ENCODE measurements around the gene BCDIN3D. TPM values are rescaled to one million over a fixed set of nuclear protein-coding genes. Genes with fewer than 3 reads are reported as not detected.

Gene BCDIN3D
- total RNA-seq, 2 donors from 2014 or later = 3.3 to 3.7 TPM

DNA sequence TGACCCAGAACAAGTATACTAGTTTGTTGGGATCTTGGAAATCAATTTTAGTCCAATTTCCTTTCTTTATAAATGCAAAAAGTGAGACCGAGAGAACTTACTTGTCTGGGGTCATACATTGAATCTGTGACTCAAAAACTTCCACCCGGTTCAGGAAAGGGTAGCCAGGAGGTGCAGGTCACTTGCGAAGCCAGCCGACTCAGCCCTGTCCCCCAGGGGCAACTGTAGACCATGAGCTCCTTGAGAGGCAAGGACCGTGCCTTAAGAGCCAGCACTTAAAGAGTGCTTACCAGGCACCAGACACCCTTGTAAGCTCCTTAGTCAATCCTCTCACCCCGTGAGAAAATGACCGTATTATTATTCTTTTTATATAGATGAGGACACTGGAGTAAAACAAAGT, 505 bp upstream of the BCDIN3D start:
- H3K27ac ChIP-seq = peak overlapping the region; percentile 88
- H3K9ac ChIP-seq (ENCODE audit: low read depth in 2 of 2, low read length in 2 of 2) = peak overlapping the region in 1 of 2 donors; percentile 95
- no peaks in the 10 kb centered on the region for H3K9me3 ChIP-seq
- H3K36me3 ChIP-seq = no peaks in the 10 kb centered on the region
- H3K27me3 ChIP-seq = no peaks in the 10 kb centered on the region
- peaks cover 5% of the 10 kb centered on the region for H3K4me1 ChIP-seq
- TF ChIP-seq, protein P1, sequence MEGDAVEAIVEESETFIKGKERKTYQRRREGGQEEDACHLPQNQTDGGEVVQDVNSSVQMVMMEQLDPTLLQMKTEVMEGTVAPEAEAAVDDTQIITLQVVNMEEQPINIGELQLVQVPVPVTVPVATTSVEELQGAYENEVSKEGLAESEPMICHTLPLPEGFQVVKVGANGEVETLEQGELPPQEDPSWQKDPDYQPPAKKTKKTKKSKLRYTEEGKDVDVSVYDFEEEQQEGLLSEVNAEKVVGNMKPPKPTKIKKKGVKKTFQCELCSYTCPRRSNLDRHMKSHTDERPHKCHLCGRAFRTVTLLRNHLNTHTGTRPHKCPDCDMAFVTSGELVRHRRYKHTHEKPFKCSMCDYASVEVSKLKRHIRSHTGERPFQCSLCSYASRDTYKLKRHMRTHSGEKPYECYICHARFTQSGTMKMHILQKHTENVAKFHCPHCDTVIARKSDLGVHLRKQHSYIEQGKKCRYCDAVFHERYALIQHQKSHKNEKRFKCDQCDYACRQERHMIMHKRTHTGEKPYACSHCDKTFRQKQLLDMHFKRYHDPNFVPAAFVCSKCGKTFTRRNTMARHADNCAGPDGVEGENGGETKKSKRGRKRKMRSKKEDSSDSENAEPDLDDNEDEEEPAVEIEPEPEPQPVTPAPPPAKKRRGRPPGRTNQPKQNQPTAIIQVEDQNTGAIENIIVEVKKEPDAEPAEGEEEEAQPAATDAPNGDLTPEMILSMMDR (IDR thresholded peaks at IDR 0.05) = no peak
- H3K4me3 ChIP-seq = peak overlapping the region; percentile 66
- no peak for DNase-seq
- intact Hi-C loops (cut with DNase I) = no loop called here

DNA sequence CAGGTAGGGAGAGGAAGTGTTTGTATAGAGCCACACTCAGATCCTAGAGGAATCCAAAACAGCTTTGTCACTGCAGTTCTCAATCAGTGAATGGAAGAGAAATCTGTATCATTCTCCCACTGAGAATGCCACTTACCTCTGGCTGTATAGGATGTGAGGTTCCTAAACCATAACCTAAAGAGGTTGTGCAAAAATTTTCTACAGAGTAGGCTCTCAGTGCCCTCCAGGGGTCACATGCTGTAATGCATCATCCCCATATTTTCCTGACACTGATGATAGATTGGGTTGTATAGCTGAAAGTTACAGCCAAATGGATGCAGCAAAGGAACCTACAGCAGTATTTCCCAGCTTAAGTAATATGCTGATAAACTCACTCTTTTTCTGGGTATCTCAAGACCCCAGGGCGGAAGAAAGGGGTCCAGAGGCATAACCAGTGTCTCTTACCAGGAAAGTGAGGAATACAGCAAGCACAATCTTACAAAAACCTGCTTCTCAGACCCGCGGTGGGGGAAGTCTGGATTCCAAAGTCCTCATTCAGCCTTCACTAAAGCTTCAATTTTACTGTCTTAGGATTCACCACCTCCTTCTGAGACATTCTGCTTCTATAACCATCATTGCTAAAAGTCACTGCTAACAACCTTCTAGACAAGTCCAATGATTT, 3.8 kb downstream of the BCDIN3D start:
- H3K27ac ChIP-seq = no peak overlapping the region
- H3K36me3 ChIP-seq = no peaks in the 10 kb centered on the region
- H3K4me3 ChIP-seq = no peak overlapping the region
- intact Hi-C loops (cut with DNase I) = loop anchor here (2.0 kb wide), 1 partner anchor 62 kb away; no protein-coding TSS in a partner anchor
- no peak for DNase-seq
- H3K9ac ChIP-seq (ENCODE audit: low read depth in 2 of 2, low read length in 2 of 2) = no peak overlapping the region
- TF ChIP-seq, protein P1 (IDR thresholded peaks at IDR 0.05) = peak; percentile 54
- no peaks in the 10 kb centered on the region for H3K27me3 ChIP-seq
- H3K9me3 ChIP-seq = no peaks in the 10 kb centered on the region
- H3K4me1 ChIP-seq = peaks cover 5% of the 10 kb centered on the region

DNA sequence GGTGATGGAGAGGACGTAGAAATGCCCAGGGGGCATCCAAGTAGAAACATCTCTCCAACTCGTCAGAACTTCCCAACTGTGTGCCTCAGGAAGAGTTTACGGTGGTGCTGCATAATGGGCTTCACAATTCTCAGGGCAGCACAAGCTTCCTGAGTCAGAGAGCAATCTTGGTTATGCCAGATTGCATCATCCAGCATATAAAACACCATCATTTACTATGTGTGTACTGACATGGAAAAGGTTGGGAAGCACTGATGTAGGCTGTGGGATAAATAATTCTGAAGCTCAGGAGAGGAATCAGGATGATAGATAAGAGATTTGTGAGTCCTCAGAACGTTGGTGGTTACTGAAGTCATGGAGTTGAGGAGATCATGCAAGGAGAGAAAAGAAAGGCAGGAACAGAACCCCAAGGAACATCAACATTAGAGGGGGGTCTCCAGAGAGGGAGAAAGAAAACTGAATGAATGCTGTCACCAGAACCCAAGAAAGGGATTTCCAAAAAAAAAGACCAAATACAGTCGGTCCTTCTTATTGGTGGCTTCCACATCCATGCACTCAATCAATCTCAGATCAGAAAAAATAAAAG, 10.0 kb downstream of the BCDIN3D start:
- no peaks in the 10 kb centered on the region for H3K36me3 ChIP-seq
- DNase-seq = no peak
- H3K4me1 ChIP-seq = no peaks in the 10 kb centered on the region
- H3K9me3 ChIP-seq = no peaks in the 10 kb centered on the region
- no peak overlapping the region for H3K9ac ChIP-seq (ENCODE audit: low read depth in 2 of 2, low read length in 2 of 2)
- intact Hi-C loops (cut with DNase I) = no loop called here
- TF ChIP-seq, protein P1 (IDR thresholded peaks at IDR 0.05) = no peak
- H3K27ac ChIP-seq = no peak overlapping the region
- no peaks in the 10 kb centered on the region for H3K27me3 ChIP-seq
- H3K4me3 ChIP-seq = no peak overlapping the region

DNA sequence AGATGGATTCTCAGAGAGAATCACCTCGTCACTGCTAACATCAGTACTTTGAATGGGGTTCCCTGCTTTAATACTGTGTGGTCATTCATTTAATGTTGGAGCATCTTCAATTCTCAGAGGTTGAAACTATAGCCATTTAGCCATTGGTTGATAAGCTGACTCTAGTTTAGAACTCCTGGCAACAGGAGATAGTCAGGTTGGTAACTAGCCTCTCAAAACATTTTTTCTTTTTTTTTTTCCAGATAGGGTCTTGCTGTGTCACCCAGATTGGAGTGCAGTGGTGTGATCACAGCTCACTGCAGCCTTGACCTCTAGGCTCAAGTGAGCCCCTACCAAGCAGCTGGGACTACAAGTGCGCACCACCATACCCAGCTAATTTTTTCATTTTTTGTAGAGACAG, 11.2 kb downstream of the BCDIN3D start:
- H3K27me3 ChIP-seq = no peaks in the 10 kb centered on the region
- H3K4me3 ChIP-seq = no peak overlapping the region
- no peak for DNase-seq
- TF ChIP-seq, protein P1 (IDR thresholded peaks at IDR 0.05) = no peak
- no peak overlapping the region for H3K27ac ChIP-seq
- H3K36me3 ChIP-seq = no peaks in the 10 kb centered on the region
- intact Hi-C loops (cut with DNase I) = no loop called here
- no peaks in the 10 kb centered on the region for H3K9me3 ChIP-seq
- no peak overlapping the region for H3K9ac ChIP-seq (ENCODE audit: low read depth in 2 of 2, low read length in 2 of 2)
- no peaks in the 10 kb centered on the region for H3K4me1 ChIP-seq

DNA sequence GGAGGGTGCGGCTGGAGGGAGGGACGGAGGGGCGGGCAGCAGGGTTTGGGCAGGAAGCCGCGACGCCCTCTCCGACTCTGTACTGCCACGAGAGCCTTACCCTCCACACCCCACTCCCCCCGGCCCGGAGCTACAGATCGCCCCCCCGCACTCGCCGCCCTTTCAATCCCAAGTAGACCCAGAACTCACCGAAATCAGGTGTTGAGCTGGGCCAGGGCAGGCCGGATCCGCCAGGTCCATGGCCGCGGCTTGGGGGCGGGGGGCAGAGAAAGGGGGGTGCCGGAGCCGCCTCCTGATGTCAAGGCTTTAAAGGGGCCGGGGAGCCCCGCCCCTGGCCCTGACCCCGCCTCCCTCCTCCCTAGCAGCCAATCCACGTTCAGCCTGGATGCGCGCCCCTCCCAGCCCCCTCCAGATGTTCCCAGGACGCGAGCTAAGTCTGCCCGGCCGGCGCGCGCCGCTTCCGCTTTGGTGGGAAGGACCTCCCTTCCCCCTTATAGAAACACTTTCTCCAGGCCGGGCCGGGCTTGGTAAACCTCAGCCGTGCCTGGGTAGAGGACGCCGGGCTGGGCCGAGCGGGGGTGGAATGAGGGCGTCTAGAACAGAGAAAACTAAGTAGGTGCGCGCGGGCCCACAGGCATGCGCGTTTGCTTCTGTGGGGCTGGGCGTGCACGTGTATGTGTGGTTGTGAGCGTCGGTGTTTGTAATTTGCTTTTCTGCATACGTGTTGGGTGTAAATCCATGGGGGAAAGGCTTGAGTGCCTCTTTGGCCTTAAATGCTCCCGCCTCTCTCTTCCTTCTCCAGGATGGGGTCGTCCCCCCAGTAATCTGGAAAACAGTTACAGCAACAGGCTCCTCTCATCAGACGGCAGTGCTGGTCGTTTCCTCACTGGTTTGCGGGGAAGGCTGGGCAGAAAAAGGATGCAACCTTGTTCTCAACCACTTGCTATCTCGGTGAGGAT, 14.5 kb downstream of the BCDIN3D start, which contains the start of gene NCKAP5L:
Gene NCKAP5L, minus strand, starts transcription at position 281 of the 959 bp plus-strand sequence. CDS start 24,369 bp downstream, outside the sequence.
- H3K4me1 ChIP-seq = no peaks in the 10 kb centered on the region
- intact Hi-C loops (cut with DNase I) = no loop called here
- peak within 1 kb of the TSS; percentile 70 for H3K4me3 ChIP-seq

More for the DNA sequence above, 14.5 kb downstream of the BCDIN3D start, which contains the start of gene NCKAP5L:
- peak; percentile 95 for DNase-seq
- TF ChIP-seq, protein P1 (IDR thresholded peaks at IDR 0.05) = no peak
- no peaks in the 10 kb centered on the region for H3K27me3 ChIP-seq
- no peaks in the 10 kb centered on the region for H3K9me3 ChIP-seq
- H3K36me3 ChIP-seq = no peaks in the 10 kb centered on the region
- H3K9ac ChIP-seq (ENCODE audit: low read depth in 2 of 2, low read length in 2 of 2) = peak within 1 kb of the TSS; percentile 70 to 73
- H3K27ac ChIP-seq = peak within 1 kb of the TSS; percentile 49
